PFSK-1 (cell line): ENCODE data around the gene PTH2R.

Source experiments
- FOXP2 ChIP-seq: optimal IDR thresholded peaks from 2 replicates; pipeline ENCODE3; 2011; ENCODE audit warnings: borderline replicate concordance, control low read depth, inconsistent platforms; ENCODE audit not compliant: insufficient read depth; ENCODE audit errors: extremely low read length, extremely low read depth
- POLR2AphosphoS5 ChIP-seq: IDR thresholded peaks from 2 replicates; pipeline ENCODE4 v1.6.1; 2012; ENCODE audit warnings: low read depth, mild to moderate bottlenecking, control low read depth, low read length, moderate library complexity
- REST ChIP-seq, 2 experiments: IDR thresholded peaks; 2 replicates each; pipeline versions ENCODE4 v1.6.1 to v1.8.0; 2011 to 2012; ENCODE audit warnings: low read depth in 2 of 2, low read length in 2 of 2, control low read depth in 1 of 2, inconsistent platforms in 1 of 2, mild to moderate bottlenecking in 1 of 2, moderate library complexity in 1 of 2; ENCODE audit not compliant: insufficient read depth in 1 of 2
- SIN3A ChIP-seq: IDR thresholded peaks from 2 replicates; pipeline ENCODE4 v1.6.1; 2012; ENCODE audit warnings: mild to moderate bottlenecking, low read length, moderate library complexity, borderline replicate concordance; ENCODE audit not compliant: insufficient read depth
- TAF1 ChIP-seq: IDR thresholded peaks from 2 replicates; pipeline ENCODE4 v1.6.1; 2012; ENCODE audit warnings: low read length, control low read depth, borderline replicate concordance; ENCODE audit not compliant: insufficient read depth

The PTH2R gene

GRCh38 chr2:208542465-208543041 lies 136.0 kb downstream of the PTH2R start:
- no peak for TF ChIP-seq REST (IDR thresholded peaks at IDR 0.05; ENCODE audit: insufficient read depth in 1 of 2, low read depth in 2 of 2, low read length in 2 of 2)
- TF ChIP-seq POLR2AphosphoS5, result no peak
- no peak for TF ChIP-seq TAF1
- no peak for TF ChIP-seq SIN3A
- TF ChIP-seq FOXP2, result no peak
